Jurkat, Clone E6-1 (cell line): ENCODE measurements around the gene RIN3.

Experiments used
- DNase-seq: peaks from one replicate; pipeline ENCODE4 v3.0.0-alpha.2; 2011; ENCODE audit warnings: low read depth, low spot score
- H3K4me3 ChIP-seq: 2 replicates; pipeline ENCODE4 v1.5.1; 2011; ENCODE audit warnings: mild to moderate bottlenecking, low read length, control low read depth, moderate library complexity

Gene RIN3

DNA sequence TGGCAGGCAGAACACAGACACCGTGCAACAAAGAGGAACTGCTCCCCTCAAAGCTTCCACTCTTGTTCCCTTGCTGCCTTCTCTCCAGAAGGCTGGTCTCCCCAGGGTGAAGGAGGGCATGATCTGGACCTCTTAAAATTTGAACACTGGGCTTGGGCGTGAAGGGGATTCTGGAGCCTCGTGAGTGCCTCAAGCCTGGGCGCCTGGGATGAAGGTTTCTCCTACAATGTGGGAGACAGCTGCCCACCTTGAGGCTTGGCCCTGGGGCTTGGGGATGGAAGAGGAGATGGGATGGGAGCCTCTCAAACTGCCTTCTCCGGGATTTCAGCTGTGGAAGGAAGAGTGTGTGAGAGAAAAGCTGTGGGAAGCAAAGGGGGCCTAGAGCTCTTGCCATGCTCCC lies 7.8 kb upstream of the RIN3 start:
- no peak for DNase-seq
- no peak overlapping the region for H3K4me3 ChIP-seq

DNA sequence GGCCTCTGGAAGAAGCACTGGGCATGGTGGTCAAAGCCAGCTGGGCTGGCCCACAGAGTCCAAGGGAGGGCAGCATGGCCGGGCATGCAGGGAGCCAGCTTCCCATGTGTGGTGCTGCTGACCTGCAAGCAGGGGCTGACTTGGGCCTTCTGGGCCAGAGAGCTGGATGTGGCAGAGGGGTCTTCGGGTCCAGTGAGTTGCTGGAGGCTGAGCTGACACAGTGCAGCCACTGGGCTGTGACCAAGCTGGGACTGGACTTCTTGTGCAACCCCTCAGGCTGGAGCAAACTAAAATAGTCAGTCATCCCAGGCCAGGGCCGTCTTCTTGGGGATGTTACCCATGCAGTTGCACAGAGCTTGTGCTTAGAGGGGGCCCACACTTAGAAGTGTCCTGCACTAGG lies 7.3 kb upstream of the RIN3 start:
- no peak overlapping the region for H3K4me3 ChIP-seq
- DNase-seq: no peak

DNA sequence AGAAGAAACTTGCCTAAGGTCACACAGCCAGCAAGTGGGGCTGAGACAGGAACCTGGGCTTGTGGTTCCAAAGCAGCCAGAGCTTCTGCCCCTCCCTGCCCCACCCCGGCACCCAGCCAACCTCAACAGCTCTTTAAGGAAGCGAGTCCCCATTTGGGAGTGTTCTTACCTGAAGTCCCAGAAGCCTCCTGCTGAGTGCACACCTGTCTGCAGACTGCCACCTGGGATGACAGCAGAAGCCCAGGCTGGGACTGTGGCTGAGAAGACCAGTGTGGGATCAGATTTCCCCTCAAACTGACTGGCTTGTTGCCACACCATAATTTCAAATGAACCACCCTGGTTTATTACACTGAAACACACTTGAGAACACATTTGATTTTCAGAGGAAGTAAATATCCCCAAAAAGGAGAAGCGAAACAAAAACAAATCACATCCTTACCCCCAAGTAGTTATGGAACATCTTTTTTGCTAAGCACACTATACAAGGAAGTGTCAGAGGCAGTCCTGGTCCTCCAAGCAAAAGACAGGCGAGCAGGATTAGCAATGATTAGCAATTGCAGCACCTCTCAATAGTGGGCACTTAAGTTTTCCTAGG lies 6.3 kb upstream of the RIN3 start:
- DNase-seq: no peak
- H3K4me3 ChIP-seq: no peak overlapping the region

DNA sequence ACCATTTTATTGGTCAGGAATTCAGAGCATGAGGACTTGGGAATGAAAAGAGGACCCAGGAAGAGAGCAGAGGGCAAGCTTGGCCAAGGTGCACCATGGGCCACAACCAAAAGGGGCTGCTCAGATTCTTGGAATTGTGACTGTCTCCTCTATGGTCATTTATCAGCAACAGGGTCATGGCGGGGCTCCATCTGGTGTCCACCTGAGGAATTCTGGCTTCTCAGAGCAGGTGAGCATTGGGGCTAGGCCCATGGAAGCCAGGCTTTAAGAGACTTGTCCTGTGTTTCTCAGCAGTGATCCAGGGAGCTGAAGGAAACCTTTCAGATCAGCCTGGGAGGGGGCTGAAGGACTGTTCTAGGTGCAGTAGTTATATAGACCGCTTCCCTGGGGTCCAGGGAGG lies 2.6 kb upstream of the RIN3 start:
- no peak overlapping the region for H3K4me3 ChIP-seq
- DNase-seq: no peak

DNA sequence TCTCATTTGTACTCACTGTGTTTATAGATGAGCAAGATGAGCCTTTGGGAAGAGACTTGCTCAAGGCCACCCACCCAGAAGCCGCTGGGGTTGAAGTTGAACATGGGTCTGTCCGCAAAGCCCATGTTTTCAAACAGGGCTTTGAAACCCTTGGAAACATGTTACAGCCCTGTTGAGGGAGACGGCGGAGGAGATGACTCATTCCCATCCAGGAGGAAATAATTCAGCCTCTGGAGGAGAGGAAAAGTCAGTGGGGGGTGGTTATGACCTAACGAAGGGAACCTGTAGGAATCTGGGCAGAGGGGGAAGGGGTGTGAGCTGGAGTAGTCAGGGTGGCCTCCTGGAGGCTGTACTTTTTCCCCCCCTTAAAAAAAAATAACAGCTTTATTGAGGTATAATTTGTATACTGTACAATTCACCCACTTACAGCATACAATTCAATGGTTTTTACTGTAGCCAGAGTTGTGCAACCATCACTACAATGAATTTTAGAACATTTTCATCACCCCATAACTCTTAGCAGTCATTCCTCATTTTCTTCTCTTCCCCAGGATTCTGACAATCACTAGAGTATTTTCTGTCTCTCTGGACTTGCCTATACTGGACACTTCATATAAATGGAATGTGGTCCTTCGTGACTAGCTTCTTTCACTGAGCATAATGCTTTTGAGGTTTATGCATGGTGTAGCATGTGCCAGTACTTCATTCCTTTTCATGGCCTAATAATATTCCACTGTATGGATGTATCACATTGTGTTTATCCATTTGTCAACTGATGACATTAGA lies 1.9 kb upstream of the RIN3 start:
- H3K4me3 ChIP-seq: no peak overlapping the region
- no peak for DNase-seq

DNA sequence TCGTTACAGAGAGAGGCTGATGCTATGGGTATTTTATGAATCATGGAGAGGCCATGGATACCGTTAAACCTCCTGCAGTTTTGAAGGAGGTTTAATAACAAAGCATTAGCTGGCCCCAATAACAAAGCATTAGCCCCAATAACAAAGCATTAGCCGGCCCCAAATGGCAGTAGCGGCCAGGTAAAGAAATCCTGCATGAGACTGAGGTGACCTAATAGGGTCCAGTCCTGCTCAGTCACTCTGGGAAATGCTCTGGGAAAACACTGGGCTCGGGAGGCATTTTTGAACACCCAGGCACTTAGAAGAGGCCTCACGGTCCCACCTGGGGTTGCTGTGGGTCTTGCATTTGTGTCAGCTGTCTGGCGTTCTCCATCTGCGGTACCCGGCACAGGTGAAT lies 776 bp upstream of the RIN3 start:
- peak overlapping the region; percentile 54 for H3K4me3 ChIP-seq
- no peak for DNase-seq

DNA sequence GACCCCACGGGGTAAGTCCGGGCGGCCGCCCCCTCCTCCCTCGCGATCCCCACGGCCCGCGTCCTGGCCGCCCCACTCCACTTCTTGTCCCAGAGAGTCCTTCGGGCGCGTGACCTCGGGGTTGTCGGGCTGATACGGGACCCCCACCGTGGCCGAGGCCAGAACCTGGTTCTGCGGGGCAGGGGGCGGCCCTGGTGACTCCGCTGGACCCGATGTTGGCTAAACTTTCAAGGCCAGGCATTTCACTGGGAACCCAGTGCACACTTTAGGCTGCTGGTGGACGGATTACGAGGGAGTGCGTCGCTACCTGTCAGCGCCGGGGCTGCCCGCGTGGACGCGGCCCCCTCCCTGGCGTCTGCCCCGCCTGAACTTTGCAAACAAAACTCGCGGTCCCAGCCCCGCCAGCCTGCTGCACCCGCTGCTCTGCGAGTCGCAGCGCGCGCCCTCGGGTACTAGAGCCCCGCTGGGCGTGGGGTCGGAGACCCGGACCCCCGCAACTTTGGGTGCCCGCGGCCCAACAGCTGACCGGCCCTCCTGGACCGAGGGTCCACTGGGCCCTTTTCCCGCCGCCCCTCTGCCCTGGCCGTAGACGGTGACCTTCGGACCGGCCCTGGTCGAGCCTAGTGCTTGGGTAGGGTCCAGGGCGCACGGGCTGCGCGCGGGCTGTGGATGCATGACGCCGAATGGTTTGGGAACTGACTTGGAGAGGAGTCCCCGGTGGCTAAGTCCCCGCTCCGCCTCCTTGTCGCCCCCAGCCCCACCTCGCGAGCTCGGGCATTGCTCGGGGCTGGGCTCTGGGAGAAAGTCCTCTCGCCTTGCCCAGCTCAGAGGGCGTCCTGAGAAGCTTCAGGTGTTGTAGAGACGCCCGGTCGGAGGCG lies 624 bp downstream of the RIN3 start:
- no peak for DNase-seq
- H3K4me3 ChIP-seq: peak overlapping the region; percentile 54

DNA sequence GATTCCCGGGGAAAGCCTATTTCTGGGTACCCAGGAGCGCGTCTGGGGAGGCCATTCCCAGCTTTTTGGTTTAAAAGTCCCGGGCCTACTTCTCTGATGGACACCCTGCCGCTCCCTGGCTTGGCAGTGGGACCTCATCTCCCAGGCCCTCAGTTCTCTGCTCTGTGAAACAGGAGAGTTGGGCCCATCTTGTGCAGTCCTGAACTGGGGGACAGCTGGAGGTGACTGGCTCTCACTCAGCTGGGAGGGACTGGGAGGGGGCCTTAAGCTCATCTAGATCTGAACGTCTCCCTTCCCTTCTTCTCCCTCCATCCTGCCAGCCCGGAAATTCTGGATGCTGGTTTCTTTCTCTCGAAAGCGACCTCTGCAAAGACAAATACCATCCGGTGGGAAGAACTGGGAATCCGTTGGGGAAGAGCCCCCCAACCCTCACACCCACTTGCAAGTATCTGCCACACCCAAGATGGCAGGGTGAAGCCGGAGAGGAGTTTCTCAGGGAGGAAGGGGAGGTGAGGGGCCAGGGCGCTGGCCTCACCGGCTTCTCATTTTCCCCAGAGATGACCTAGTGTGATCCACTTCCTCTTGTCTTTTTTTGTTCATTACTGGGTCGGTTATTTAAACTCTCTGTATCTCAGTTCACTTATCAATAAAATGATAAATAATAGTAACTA lies 1.4 kb downstream of the RIN3 start:
- DNase-seq: no peak

DNA sequence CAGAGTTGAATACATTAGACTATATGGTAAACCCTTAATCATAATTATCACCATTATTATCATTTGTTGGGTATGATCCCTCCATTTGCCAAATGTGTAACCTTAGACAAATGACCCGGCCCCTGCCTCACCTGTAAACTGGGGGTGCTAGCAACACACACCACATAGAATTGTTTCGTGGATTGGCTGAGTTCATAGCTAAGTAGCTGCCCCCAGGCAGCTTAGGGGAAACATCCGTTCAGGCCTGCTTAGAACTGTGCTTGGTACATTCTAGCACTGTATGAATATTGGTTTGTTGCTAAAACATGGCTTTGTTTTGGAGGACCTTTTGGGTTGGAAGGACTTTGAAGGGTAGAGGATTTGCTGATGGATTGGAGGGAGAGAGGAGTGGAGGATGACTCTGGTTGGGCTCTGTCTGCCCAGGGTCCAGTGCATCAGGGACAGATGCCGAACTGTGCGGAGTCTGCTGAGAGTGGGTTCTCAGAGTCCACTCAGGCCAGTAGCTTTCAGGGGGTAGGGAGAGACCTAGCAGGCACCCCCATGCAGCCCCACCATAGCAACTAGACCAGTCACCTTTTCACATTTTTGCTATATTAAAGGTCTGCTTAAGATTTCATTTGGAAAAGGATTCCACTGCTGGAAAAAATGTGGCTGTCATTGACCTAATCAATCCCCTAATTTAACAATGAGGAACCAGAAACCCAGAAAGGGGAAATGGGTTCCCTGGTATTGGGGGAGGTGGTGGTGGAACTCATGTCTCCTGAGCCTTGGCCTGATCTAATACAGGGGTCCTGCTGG lies 2.2 kb downstream of the RIN3 start:
- no peak overlapping the region for H3K4me3 ChIP-seq
- DNase-seq: no peak

More for the DNA sequence above, 1.4 kb downstream of the RIN3 start:
- no peak overlapping the region for H3K4me3 ChIP-seq

DNA sequence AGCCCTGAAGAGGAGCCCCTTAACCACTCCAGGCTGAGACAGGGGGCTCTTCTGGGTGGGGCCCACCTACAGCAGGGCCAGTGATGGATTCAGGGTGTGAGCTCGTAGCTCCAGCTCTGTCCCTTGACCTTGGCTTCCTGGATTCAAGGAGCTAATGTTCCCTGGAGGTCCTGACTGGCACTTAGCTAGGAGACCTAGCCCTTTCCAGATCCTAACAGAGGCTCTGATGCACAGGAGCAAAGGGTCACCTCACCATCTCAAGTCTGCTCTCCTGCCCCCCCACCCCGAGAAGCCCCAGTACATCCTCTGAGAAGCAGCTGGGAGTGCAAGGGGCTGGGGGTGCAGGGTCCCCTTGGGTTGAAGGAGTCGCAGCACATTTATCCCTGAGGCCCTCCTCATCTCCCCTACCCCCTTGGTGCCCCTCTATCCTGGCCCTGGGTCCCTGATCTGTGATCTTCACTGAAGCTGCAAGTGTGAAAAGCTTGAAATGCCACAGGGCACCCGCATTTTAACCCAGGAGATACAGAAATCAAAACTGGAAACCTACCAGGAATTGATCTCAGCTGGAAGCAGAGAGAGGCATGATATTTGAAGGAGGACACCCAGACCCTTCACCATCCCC lies 2.9 kb downstream of the RIN3 start:
- H3K4me3 ChIP-seq: 0 out of 2 replicates have a peak overlapping the region, but pooled peaks have one; percentile 0
- no peak for DNase-seq

DNA sequence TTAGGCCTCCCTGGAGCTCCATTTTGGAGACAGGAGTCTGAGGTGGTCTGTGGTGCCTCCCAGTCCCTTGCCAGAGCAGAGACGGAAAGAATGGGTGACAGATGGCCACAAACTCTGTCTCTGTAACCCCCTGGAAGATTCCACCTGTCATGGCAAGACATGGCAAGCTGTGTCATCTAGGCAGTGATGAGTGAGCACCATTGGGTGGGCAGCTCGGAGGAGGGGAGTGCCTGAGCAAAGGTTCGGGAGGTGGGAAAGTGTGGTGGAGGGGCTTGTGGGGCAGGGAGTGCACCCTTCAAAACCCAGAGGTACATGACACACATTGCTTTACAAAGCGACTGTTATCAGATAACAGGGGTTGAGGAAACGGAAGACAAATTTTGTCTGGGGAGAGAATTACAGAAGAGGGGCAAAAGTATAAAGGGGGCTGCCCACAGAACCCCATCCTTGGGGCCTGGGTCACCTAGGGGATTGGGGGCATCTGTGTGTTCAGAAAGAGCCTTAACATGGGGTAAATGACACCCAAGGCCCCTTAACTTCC lies 3.5 kb downstream of the RIN3 start:
- 0 out of 2 replicates have a peak overlapping the region, but pooled peaks have one; percentile 0 for H3K4me3 ChIP-seq
- no peak for DNase-seq

DNA sequence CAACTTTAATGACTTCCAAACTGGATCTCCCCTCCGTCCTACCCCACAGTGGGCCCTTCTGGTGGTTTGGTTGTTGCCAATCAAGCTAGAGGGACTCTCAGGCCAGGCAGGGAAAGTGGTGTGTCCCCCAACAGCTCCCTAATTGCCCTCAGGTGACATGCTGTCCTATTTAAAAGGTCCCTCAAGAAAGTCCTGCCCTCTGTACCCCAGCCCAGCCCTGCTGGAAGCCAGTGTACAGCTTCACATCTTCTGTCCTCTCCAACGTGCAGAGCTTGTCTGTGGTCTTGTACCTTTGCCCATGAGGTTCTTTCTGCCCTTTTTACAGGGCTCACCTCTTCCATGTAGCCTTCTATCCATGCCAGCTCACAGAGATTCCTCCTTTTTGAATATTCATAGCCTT lies 4.2 kb downstream of the RIN3 start:
- no peak overlapping the region for H3K4me3 ChIP-seq
- DNase-seq: no peak

DNA sequence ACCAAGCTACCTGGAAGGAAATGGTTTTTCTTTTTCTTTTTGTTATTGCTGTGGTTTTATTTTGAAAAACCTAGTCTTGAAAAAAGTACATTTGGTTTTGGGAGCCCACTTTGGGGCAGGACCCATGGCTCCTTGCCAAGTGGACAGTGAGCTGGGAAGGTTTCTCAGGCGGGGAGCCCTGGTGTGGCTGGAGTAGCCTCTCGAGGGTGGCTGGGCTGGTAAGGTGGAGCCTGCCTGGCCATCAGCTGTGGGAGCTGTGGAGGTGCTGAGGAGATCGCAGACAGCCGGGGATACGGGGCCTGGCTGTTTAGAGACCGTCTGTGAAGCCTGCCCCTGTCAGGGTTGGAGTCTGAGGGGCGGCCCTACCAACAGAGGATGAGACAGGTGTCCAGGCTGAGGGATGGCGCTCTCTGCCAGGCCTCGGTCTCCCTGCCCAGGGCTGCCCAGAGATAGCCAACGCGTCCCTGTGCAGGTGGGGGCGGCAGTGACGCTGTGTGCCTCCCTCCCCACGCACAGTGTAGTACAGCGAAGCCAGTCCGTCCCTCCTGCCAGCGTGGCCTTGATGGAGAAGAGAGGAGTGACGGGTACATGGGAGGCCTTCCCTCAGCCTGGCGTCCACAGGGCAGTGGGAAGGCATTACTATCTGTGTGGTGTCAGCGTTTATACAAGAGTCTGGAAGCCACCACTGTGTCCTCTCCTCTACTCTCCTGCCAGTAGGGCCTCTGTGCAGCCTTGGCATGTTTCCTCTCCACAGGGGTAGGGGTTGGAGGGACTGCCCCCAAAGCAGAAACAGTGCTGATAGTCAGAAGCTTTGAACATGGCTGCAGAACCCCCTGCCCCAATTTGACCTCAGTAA lies 5.9 kb downstream of the RIN3 start:
- no peak for DNase-seq
- no peak overlapping the region for H3K4me3 ChIP-seq

DNA sequence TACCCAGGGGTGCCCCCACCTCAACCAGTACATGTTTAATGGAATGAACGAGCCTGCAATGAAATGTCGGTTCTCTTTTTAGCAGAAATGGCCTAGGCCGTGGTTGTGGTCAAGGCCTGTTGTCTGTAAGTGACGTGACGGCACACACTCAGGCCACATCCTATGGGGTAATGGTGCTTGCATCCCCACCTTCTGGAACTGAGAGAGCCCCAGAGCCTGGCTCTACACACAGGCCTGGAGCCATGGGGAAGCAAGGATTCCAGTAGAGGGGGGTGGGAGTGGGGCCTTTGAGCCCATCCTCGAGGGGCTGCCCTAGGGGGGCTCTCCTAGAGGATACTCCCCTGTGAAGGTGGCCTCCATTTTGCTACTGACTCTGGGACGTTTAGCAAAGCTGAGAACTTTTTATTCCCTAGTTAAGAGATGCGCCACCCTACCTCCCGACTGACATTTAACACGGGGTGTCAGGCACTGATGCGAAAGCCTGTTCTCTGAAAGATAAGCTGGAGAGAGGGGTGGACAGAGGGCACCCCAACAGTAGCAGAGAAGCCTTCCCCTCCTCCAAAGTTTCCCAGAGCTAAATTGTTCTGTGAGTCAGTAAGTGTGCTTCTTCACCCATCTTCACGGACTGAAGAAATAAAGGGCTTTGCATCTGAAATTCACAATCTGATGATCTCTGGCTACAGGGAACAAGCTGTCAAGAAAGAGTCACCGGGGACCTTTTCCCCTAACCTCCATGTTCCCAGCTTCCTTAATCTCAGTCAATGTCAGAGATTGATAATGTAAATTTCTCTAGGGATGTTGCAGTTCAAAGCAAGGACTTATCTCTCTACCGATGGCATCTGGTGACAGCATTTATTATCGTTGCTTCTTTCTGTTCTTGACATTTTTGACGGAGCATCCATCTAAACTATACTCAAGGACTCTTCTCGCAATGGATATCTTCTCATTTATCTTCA lies 6.8 kb downstream of the RIN3 start:
- DNase-seq: no peak
- no peak overlapping the region for H3K4me3 ChIP-seq

DNA sequence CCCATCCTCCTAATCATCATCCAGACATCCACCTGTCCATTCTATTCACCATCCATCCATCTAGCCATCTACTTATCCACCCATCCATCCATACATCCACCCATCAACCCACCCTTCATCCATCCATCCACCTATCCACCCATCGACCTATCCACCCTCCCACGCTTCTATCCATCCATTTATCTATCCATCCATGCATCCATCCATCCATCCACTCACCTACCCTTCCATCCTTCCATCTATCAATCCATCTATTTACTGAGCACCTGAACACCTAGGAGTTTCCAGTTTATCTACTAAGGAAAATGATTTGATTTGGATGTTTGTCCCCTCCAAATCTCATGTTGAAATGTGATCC lies 7.5 kb downstream of the RIN3 start:
- no peak for DNase-seq
- H3K4me3 ChIP-seq: no peak overlapping the region

DNA sequence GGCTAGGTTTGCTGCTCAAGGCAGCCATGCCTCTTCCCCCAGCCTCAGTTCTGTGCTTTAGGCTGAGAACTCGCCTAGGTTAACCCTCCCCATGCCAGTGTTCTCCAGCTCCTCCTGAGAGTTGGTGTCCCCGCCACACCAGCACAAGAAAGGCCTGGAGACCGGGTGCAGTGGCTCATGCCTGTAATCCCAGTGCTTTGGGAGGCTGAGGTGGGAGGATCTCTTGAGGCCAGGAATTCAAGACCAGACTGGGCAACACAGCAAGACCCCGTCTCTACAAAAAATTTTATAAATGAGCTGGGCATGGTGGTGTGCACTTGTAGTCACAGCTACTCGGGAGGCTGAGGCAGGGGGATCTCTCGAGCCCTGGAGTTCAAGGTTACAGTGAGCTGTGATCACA lies 10.2 kb downstream of the RIN3 start:
- H3K4me3 ChIP-seq: no peak overlapping the region
- DNase-seq: no peak
